HT-29 (cell line): ENCODE measurements around the gene KIF25. TPM values are rescaled to one million over a fixed set of nuclear protein-coding genes. Genes with fewer than 3 reads are reported as not detected.
"Not testable (repeated sequence)": the region's sequence is repeated elsewhere in the genome, so short reads cannot be mapped to it uniquely, and the experiment has no call there.

Experiments used
- DNase-seq: peaks from one replicate; pipeline ENCODE4 v3.0.0-alpha.2; 2015; ENCODE audit warnings: low spot score
- total RNA-seq: library from RNA; depleted of rRNA; stranded (reverse); fragments of >200 nt; shearing (Covaris generic); gene quantifications from 2 replicates; pipeline ENCODE4 v1.2.3, GENCODE V29; 2014

Gene KIF25
- total RNA-seq, 1 experiment from 2014 or later = not detected

- DNase-seq = peak; percentile 78
Measured at GRCh38 chr6:167974640-167975344, 22.7 kb upstream of the KIF25 start.

- DNase-seq = no peak
Measured at GRCh38 chr6:167975458-167975857, 22.0 kb upstream of the KIF25 start.

GRCh38 chr6:167976116-167976657, 21.3 kb upstream of the KIF25 start:
- DNase-seq = not testable (repeated sequence)

GRCh38 chr6:167976708-167977107, 20.8 kb upstream of the KIF25 start:
- DNase-seq = no peak

GRCh38 chr6:167977717-167978467, 19.6 kb upstream of the KIF25 start:
- DNase-seq = no peak

- DNase-seq = no peak
Measured at GRCh38 chr6:167978607-167979006, 18.9 kb upstream of the KIF25 start.

GRCh38 chr6:167979436-167980139, 17.9 kb upstream of the KIF25 start:
- no peak for DNase-seq

- no peak for DNase-seq
Measured at GRCh38 chr6:167980911-167981580, 16.4 kb upstream of the KIF25 start.

- no peak for DNase-seq
Measured at GRCh38 chr6:167981916-167982462, 15.5 kb upstream of the KIF25 start.

GRCh38 chr6:167984144-167984719, 13.2 kb upstream of the KIF25 start:
- no peak for DNase-seq

- DNase-seq = no peak
Measured at GRCh38 chr6:167984876-167985604, 12.4 kb upstream of the KIF25 start.

- no peak for DNase-seq
Measured at GRCh38 chr6:167985911-167986595, 11.4 kb upstream of the KIF25 start.

- no peak for DNase-seq
Measured at GRCh38 chr6:167987396-167988153, 9.9 kb upstream of the KIF25 start.

- no peak for DNase-seq
Measured at GRCh38 chr6:167988154-167988495, 9.3 kb upstream of the KIF25 start.

- no peak for DNase-seq
Measured at GRCh38 chr6:167988945-167989841, 8.3 kb upstream of the KIF25 start.

- no peak for DNase-seq
Measured at GRCh38 chr6:167990016-167990945, 7.2 kb upstream of the KIF25 start.

- no peak for DNase-seq
Measured at GRCh38 chr6:167993169-167993568, 4.3 kb upstream of the KIF25 start.
